ENCODE data around the gene BEX1. TPM values are rescaled to one million over a fixed set of nuclear protein-coding genes. Genes with fewer than 3 reads are reported as not detected.
"Not testable (repeated sequence)": the region's sequence is repeated elsewhere in the genome, so short reads cannot be mapped to it uniquely, and the experiment has no call there.

BEX1 gene
- total RNA-seq: 10 to 100 TPM in 1 of 5 donors, not detected in 4; 19.5 TPM
- polyA plus RNA-seq: 10 to 100 TPM in 1 of 3 donors, 1 to 10 TPM in 2; 8.4 to 10.3 (median 8.6) TPM
- long read RNA-seq, donor 1, transcript BEX1-201 (3 exons, 864 nt): major isoform, 14 of 49 reads
- long read RNA-seq, donor 1, partial matches to known transcripts: 35 of 49 reads
- long read RNA-seq, donor 1, other reads (novel, unspliced or antisense): 0 of 49 reads
- long read RNA-seq, donor 2, transcript BEX1-201 (3 exons, 864 nt): major isoform, 34 of 101 reads
- long read RNA-seq, donor 2, partial matches to known transcripts: 67 of 101 reads
- long read RNA-seq, donor 2, other reads (novel, unspliced or antisense): 0 of 101 reads
- long read RNA-seq, donor 3, transcript BEX1-201 (3 exons, 864 nt): major isoform, 7 of 7 reads
- long read RNA-seq, donor 3, partial matches to known transcripts: 0 of 7 reads
- long read RNA-seq, donor 3, other reads (novel, unspliced or antisense): 0 of 7 reads
- long read RNA-seq, donor 4: 0 reads
- long read RNA-seq, donor 5, transcript BEX1-201 (3 exons, 864 nt): major isoform, 29 of 116 reads
- long read RNA-seq, donor 5, partial matches to known transcripts: 80 of 116 reads
- long read RNA-seq, donor 5, other reads (novel, unspliced or antisense): 7 of 116 reads
- long read RNA-seq, donor 6, transcript BEX1-201 (3 exons, 864 nt): major isoform, 42 of 201 reads
- long read RNA-seq, donor 6, partial matches to known transcripts: 159 of 201 reads
- long read RNA-seq, donor 6, other reads (novel, unspliced or antisense): 0 of 201 reads
- long read RNA-seq, donor 7, transcript BEX1-201 (3 exons, 864 nt): major isoform, 23 of 107 reads
- long read RNA-seq, donor 7, partial matches to known transcripts: 84 of 107 reads
- long read RNA-seq, donor 7, other reads (novel, unspliced or antisense): 0 of 107 reads
- long read RNA-seq, donor 8, transcript BEX1-201 (3 exons, 864 nt): major isoform, 15 of 97 reads
- long read RNA-seq, donor 8, partial matches to known transcripts: 82 of 97 reads
- long read RNA-seq, donor 8, other reads (novel, unspliced or antisense): 0 of 97 reads
- long read RNA-seq, donor 9, transcript BEX1-201 (3 exons, 864 nt): major isoform, 21 of 179 reads
- long read RNA-seq, donor 9, partial matches to known transcripts: 90 of 179 reads
- long read RNA-seq, donor 9, other reads (novel, unspliced or antisense): 68 of 179 reads
- long read RNA-seq, donor 10, transcript BEX1-201 (3 exons, 864 nt): major isoform, 10 of 45 reads
- long read RNA-seq, donor 10, partial matches to known transcripts: 35 of 45 reads
- long read RNA-seq, donor 10, other reads (novel, unspliced or antisense): 0 of 45 reads

GRCh38 chrX:103063918-103064434 is at the start of gene BEX1:
Gene BEX1 (minus strand): TSS chrX:103064171. CDS start chrX:103063274, 897 bp downstream.
- TF ChIP-seq POLR2AphosphoS5 (IDR thresholded peaks at IDR 0.05) (no peak), POLR2A (IDR thresholded peaks at IDR 0.05) (no peak), CTCF (IDR thresholded peaks at IDR 0.05) (no peak), EP300 (IDR thresholded peaks at IDR 0.05) (no peak)
- H3K9me3 ChIP-seq: no peaks in the 10 kb centered on the region
- peak within 1 kb of the TSS; percentile 34 to 48 (median 38) for H3K4me3 ChIP-seq
- H3K27ac ChIP-seq: peak within 1 kb of the TSS in 1 of 5 donors; percentile 18
- H3K4me1 ChIP-seq: peaks cover 0 to 6% (median 3%) of the 10 kb centered on the region in 4 donors
- intact Hi-C loops (cut with DNase I; ENCODE audit: low total_unique reads): no loop called here
- peaks cover 0 to 8% (median 0%) of the 10 kb centered on the region in 3 donors for H3K27me3 ChIP-seq
- no peaks in the 10 kb centered on the region for H3K36me3 ChIP-seq
- DNase-seq: peak; percentile 37 to 89
- WGBS, 5 donors: 1 to 54% (median 5%) methylated on average over 12 to 39 of the region's 39 CpGs

- H3K36me3 ChIP-seq; intact Hi-C loops (cut with DNase I; ENCODE audit: low total_unique reads); H3K27ac ChIP-seq; H3K4me1 ChIP-seq; H3K27me3 ChIP-seq; H3K4me3 ChIP-seq; DNase-seq: not testable (repeated sequence)
- H3K9me3 ChIP-seq: peaks cover 0 to 38% (median 14%) of the 10 kb centered on the region in 4 donors
- 76 to 92% (median 89%) methylated on average over 6 of the region's 6 CpGs for WGBS, 5 donors
Measured at GRCh38 chrX:103109497-103109896, 45.5 kb upstream of the BEX1 start.

- no peak for DNase-seq
- intact Hi-C loops (cut with DNase I; ENCODE audit: low total_unique reads): no loop called here
- Histone ChIP-seq H3K27me3 (no peaks in the 10 kb centered on the region), H3K4me3 (no peak overlapping the region), H3K4me1 (no peaks in the 10 kb centered on the region), H3K9me3 (peaks cover 0 to 38% (median 14%) of the 10 kb centered on the region in 4 donors), H3K36me3 (no peaks in the 10 kb centered on the region), H3K27ac (no peak overlapping the region)
- no peak for TF ChIP-seq POLR2A (IDR thresholded peaks at IDR 0.05)
- no peak for TF ChIP-seq POLR2AphosphoS5 (IDR thresholded peaks at IDR 0.05)
- no peak for TF ChIP-seq EP300 (IDR thresholded peaks at IDR 0.05)
- TF ChIP-seq CTCF (IDR thresholded peaks at IDR 0.05): no peak
- WGBS, 5 donors: 80 to 90% (median 83%) methylated on average over 2 to 4 of the region's 4 CpGs
Measured at GRCh38 chrX:103107836-103108235, 43.9 kb upstream of the BEX1 start.

GRCh38 chrX:103107227-103107737 is 43.3 kb upstream of the BEX1 start:
- DNase-seq; H3K27ac ChIP-seq; H3K27me3 ChIP-seq; intact Hi-C loops (cut with DNase I; ENCODE audit: low total_unique reads); H3K4me3 ChIP-seq; H3K4me1 ChIP-seq; H3K36me3 ChIP-seq: not testable (repeated sequence)
- H3K9me3 ChIP-seq: peaks cover 0 to 38% (median 14%) of the 10 kb centered on the region in 4 donors
- 85 to 98% (median 97%) methylated on average over 8 to 21 of the region's 21 CpGs for WGBS, 5 donors

GRCh38 chrX:103104370-103104769 is 40.4 kb upstream of the BEX1 start:
- H3K27ac ChIP-seq; DNase-seq; intact Hi-C loops (cut with DNase I; ENCODE audit: low total_unique reads); H3K36me3 ChIP-seq; H3K27me3 ChIP-seq; H3K4me3 ChIP-seq; H3K4me1 ChIP-seq: not testable (repeated sequence)
- peaks cover 0 to 22% (median 6%) of the 10 kb centered on the region in 4 donors for H3K9me3 ChIP-seq
- WGBS, 5 donors: 89 to 100% (median 95%) methylated on average over 4 to 24 of the region's 26 CpGs

GRCh38 chrX:103103866-103104265 is 39.9 kb upstream of the BEX1 start:
- H3K27ac ChIP-seq; H3K4me3 ChIP-seq; DNase-seq; H3K27me3 ChIP-seq; H3K4me1 ChIP-seq; H3K36me3 ChIP-seq; intact Hi-C loops (cut with DNase I; ENCODE audit: low total_unique reads): not testable (repeated sequence)
- H3K9me3 ChIP-seq: peaks cover 0 to 17% (median 2%) of the 10 kb centered on the region in 4 donors
- no CpG with 5 or more reads among the region's 2 CpGs for WGBS, 5 donors

Data from stomach (tissue), 19 donors.